Mammary epithelial cell (primary cell): ENCODE data around the gene ZNF791.
"Not testable (repeated sequence)": the region's sequence is repeated elsewhere in the genome, so short reads cannot be mapped to it uniquely, and the experiment has no call there.

Experiments used
- EZH2 ChIP-seq: IDR thresholded peaks from 2 replicates; pipeline ENCODE4 v1.6.1; 2012; ENCODE audit warnings: low read length, inconsistent platforms, borderline replicate concordance
- TF ChIP-seq, protein P1 (sequence below), 2 donors: IDR thresholded peaks in 1 of 2; conservative IDR thresholded peaks in 1 of 2; 2 replicates each; pipeline ENCODE4 v1.5.1; 2011 to 2012; ENCODE audit warnings: inconsistent platforms in 2 of 2, low read length in 2 of 2, mild to moderate bottlenecking in 2 of 2, control low read depth in 1 of 2, low read depth in 1 of 2; ENCODE audit not compliant: insufficient read depth in 1 of 2; ENCODE audit errors: extremely low read depth in 1 of 2

DNA sequence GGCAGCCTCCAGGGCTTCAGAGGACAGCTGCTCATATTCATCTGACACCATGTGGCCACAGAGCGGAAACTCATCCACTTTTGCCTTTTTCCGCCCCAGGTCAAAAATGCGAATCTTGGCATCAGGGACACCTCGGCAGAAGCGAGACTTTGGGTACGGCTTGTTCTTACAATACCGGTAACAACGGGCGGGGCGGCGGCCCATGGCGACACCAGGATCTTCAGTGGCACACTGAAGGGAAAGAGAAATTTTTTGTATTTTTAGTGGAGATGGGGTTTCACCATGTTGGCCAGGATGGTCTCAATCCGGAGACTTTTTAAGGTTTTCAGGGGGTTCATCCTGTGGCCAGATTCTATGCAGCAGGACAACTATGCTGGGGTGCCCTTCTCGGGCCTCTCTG is 33.0 kb downstream of the ZNF791 start:
- TF ChIP-seq, protein P1, sequence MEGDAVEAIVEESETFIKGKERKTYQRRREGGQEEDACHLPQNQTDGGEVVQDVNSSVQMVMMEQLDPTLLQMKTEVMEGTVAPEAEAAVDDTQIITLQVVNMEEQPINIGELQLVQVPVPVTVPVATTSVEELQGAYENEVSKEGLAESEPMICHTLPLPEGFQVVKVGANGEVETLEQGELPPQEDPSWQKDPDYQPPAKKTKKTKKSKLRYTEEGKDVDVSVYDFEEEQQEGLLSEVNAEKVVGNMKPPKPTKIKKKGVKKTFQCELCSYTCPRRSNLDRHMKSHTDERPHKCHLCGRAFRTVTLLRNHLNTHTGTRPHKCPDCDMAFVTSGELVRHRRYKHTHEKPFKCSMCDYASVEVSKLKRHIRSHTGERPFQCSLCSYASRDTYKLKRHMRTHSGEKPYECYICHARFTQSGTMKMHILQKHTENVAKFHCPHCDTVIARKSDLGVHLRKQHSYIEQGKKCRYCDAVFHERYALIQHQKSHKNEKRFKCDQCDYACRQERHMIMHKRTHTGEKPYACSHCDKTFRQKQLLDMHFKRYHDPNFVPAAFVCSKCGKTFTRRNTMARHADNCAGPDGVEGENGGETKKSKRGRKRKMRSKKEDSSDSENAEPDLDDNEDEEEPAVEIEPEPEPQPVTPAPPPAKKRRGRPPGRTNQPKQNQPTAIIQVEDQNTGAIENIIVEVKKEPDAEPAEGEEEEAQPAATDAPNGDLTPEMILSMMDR (conservative IDR thresholded peaks at IDR 0.05 in 1 of 2, IDR thresholded peaks at IDR 0.05 in 1 of 2; ENCODE audit: extremely low read depth in 1 of 2, insufficient read depth in 1 of 2, low read depth in 1 of 2, low read length in 2 of 2) = not testable (repeated sequence)
- TF ChIP-seq EZH2 = not testable (repeated sequence)
